Ishikawa (cell line): ENCODE measurements around the gene KCNAB1.

Source experiments
- CEBPB ChIP-seq: IDR thresholded peaks from 2 replicates; pipeline ENCODE4 v1.6.1; 2012
- EGR1 ChIP-seq: IDR thresholded peaks from 2 replicates; pipeline ENCODE4 v1.6.1; 2012
- FOXM1 ChIP-seq: IDR thresholded peaks from 2 replicates; pipeline ENCODE4 v1.6.1; 2012; ENCODE audit warnings: low read depth, borderline replicate concordance
- MAX ChIP-seq: IDR thresholded peaks from 2 replicates; pipeline ENCODE4 v1.6.1; 2012
- NFIC ChIP-seq: IDR thresholded peaks from 2 replicates; pipeline ENCODE4 v1.6.1; 2012
- RAD21 ChIP-seq: IDR thresholded peaks from 2 replicates; pipeline ENCODE4 v1.6.1; 2012; ENCODE audit warnings: low read depth
- REST ChIP-seq: IDR thresholded peaks from 2 replicates; pipeline ENCODE4 v1.6.1; 2012; ENCODE audit warnings: low read depth, mild to moderate bottlenecking
- TCF12 ChIP-seq: IDR thresholded peaks from 2 replicates; pipeline ENCODE4 v1.6.1; 2012; ENCODE audit warnings: low read depth
- YY1 ChIP-seq: IDR thresholded peaks from 2 replicates; pipeline ENCODE4 v1.6.1; 2012; ENCODE audit warnings: low read depth

DNA sequence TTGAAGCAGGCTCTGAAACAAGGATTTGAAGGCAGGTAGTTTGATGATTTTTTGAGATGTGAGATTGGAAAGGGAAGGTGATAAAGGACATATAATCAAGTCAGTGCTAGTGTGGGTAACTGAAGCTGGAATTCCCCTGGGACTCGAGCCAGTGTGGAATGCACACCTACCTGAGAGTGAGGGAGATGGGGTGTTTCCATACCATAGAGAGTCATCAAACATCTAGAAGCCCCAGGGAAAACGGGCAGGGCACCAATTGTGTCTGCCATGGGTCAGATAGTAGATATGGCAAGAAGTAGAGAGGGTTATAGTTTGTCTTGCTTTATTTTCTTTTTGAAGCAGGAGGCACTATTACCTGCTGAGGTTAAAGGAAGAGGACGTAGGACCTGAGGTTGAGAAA is 314.5 kb downstream of the KCNAB1 start:
- TF ChIP-seq FOXM1 (no peak), CEBPB (no peak), YY1 (no peak), RAD21 (no peak), REST (no peak), EGR1 (no peak), MAX (no peak), NFIC (no peak), TCF12 (no peak)
